Esophagus muscularis mucosa (tissue), 3 donors: ENCODE results near the gene SEPTIN8.

ENCODE experiments used
- POLR2A ChIP-seq: fragments of 450-650 bp; IDR thresholded peaks from one replicate; pipeline ENCODE4 v1.6.1; 2017; ENCODE audit warnings: antibody characterized with exemption, moderate library complexity, mild to moderate bottlenecking, low read depth
- POLR2AphosphoS5 ChIP-seq, 2 donors: sonication (generic); formaldehyde crosslinking; IDR thresholded peaks; one replicate each; pipeline ENCODE4 v1.6.1; 2017; ENCODE audit warnings: antibody characterized with exemption in 2 of 2
- TF ChIP-seq, protein P1 (sequence below), 3 experiments: fragments of 200-600 bp in 2 of 3; fragments of 450-650 bp in 1 of 3; sonication (generic) in 2 of 3; IDR thresholded peaks; one replicate each; pipeline ENCODE4 v1.5.1; 2017 to 2019; ENCODE audit warnings: antibody characterized with exemption in 3 of 3, mild to moderate bottlenecking in 2 of 3, moderate library complexity in 1 of 3

DNA sequence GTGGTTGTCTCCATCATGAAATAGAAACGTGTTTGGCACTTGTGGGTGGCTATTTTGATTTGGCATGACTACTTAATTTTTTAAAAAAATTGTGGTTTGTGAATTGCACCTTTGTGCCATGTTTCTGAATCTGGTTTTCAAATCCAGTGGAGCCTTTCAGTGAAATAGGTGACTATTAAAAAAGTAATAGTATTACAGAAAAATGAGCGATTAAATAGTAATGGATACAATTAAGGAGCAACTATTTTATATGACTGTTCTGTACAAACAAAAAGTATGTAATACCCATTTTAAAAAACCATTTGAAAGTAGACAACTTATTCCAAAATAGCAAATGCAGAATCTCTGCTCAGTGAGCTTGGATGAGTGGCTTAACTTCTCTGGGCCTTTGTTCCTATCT, 39.0 kb upstream of the SEPTIN8 start:
- TF ChIP-seq, protein P1, sequence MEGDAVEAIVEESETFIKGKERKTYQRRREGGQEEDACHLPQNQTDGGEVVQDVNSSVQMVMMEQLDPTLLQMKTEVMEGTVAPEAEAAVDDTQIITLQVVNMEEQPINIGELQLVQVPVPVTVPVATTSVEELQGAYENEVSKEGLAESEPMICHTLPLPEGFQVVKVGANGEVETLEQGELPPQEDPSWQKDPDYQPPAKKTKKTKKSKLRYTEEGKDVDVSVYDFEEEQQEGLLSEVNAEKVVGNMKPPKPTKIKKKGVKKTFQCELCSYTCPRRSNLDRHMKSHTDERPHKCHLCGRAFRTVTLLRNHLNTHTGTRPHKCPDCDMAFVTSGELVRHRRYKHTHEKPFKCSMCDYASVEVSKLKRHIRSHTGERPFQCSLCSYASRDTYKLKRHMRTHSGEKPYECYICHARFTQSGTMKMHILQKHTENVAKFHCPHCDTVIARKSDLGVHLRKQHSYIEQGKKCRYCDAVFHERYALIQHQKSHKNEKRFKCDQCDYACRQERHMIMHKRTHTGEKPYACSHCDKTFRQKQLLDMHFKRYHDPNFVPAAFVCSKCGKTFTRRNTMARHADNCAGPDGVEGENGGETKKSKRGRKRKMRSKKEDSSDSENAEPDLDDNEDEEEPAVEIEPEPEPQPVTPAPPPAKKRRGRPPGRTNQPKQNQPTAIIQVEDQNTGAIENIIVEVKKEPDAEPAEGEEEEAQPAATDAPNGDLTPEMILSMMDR (IDR thresholded peaks at IDR 0.05) = no peak
- TF ChIP-seq POLR2AphosphoS5 (IDR thresholded peaks at IDR 0.05) (no peak), POLR2A (no peak)
